Measurements from ENCODE around the gene ARHGAP15. TPM values are rescaled to one million over a fixed set of nuclear protein-coding genes. Genes with fewer than 3 reads are reported as not detected.

Gene ARHGAP15
- total and polyA plus RNA-seq, 7 experiments from 2014 or later, result 164 to 311 (median 201) TPM

DNA sequence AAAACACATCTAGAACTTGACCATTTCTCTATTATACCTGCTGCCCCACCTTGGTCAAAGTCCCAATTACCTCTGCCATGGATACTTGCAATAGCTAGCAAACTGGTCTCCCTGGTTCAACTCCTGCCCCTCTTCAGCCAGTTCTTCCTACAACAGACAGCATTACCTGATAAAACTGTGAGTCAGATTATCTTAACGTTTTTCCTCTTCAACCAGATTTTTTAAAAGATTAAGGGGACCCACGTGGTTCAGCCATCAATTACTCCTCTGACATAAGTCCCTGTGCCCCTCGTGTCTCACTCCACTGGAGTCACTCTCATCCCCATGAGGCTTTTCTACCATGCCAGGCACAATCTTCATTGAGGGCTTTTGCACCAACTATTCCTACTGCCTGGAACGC is 5.3 kb upstream of the ARHGAP15 start:
- H3K36me3 ChIP-seq (ENCODE audit: control insufficient read depth in 2 of 3, insufficient read depth in 3 of 3, low read length in 3 of 3), result no peaks in the 10 kb centered on the region
- Mint-ChIP-seq H3K9me3 (peaks cover 0 to 8% (median 0%) of the 10 kb centered on the region in 11 donors), H3K4me3 (no peak overlapping the region), H3K27me3 (no peaks in the 10 kb centered on the region), H3K27ac (no peak overlapping the region), H3K4me1 (peaks cover 6 to 31% (median 15%) of the 10 kb centered on the region in 7 donors), H3K36me3 (peaks cover 0 to 7% (median 0%) of the 10 kb centered on the region in 5 donors)
- H3K9me3 ChIP-seq (ENCODE audit: control insufficient read depth in 2 of 3, low read length in 3 of 3), result no peaks in the 10 kb centered on the region
- POLR2A ChIA-PET, result interaction anchor here (1.0 to 2.6 kb wide), 5 partner anchors 9 to 135 kb away, joined by 3 to 11 read pairs (median 4); no protein-coding TSS in a partner anchor
- H3K27ac ChIP-seq (ENCODE audit: low read depth, low read length), result peak overlapping the region; percentile 55
- H3K27me3 ChIP-seq (ENCODE audit: control insufficient read depth in 2 of 2, insufficient read depth in 2 of 2, low read length in 2 of 2), result no peaks in the 10 kb centered on the region
- ATAC-seq (no peak), DNase-seq (no peak)
- CTCF ChIA-PET, result interaction anchor here (6.6 kb wide), 1 partner anchor 37 kb away, joined by 35 read pairs; no protein-coding TSS in a partner anchor
- intact Hi-C loops (cut with micrococcal nuclease), result loop anchor here in 1 of 2 donors (10.0 kb wide), 1 partner anchor 1061 kb away; no protein-coding TSS in a partner anchor
- H3K4me1 ChIP-seq (ENCODE audit: control insufficient read depth in 2 of 2, insufficient read depth in 2 of 2, low read length in 2 of 2), result peaks cover 41 to 58% of the 10 kb centered on the region in 2 donors
- H3K4me3 ChIP-seq (ENCODE audit: low read length), result no peak overlapping the region

DNA sequence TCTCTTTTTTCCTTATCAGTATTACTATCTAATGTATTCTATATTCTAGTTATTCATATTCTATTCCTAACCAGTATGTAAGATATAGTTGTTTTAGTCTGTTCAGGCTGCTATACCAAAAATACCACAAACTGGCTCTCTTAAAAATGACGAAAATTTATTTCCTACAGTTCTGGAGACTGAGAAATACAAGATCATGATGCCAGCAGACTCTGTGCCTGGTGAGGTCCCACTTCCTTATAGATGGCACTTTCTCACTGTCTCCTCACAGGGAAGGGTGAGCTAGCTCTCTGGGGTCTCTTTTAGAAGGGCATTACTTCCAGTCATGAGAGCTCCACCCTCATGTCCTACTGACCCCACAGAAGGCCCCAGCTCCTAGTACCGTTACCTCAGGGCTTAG is 4.8 kb upstream of the ARHGAP15 start:
- Mint-ChIP-seq H3K27me3 (no peaks in the 10 kb centered on the region), H3K9me3 (peaks cover 0 to 8% (median 0%) of the 10 kb centered on the region in 11 donors), H3K4me1 (peaks cover 4 to 26% (median 15%) of the 10 kb centered on the region in 7 donors), H3K4me3 (peak overlapping the region in 4 of 10 donors; percentile 27 to 73 (median 58)), H3K27ac (no peak overlapping the region), H3K36me3 (peaks cover 0 to 7% (median 0%) of the 10 kb centered on the region in 5 donors)
- H3K4me3 ChIP-seq (ENCODE audit: low read length), result no peak overlapping the region
- H3K36me3 ChIP-seq (ENCODE audit: control insufficient read depth in 2 of 3, insufficient read depth in 3 of 3, low read length in 3 of 3), result no peaks in the 10 kb centered on the region
- no peak for ATAC-seq
- no peaks in the 10 kb centered on the region for H3K9me3 ChIP-seq (ENCODE audit: control insufficient read depth in 2 of 3, low read length in 3 of 3)
- H3K27me3 ChIP-seq (ENCODE audit: control insufficient read depth in 2 of 2, insufficient read depth in 2 of 2, low read length in 2 of 2), result no peaks in the 10 kb centered on the region
- intact Hi-C loops (cut with micrococcal nuclease), result loop anchor here in 1 of 2 donors (10.0 kb wide), 1 partner anchor 1060 kb away; no protein-coding TSS in a partner anchor
- DNase-seq, result no peak
- ChIA-PET CTCF (interaction anchor here (0.9 to 6.6 kb wide), 4 partner anchors 13 to 133 kb away, joined by 3 to 35 read pairs (median 18); no protein-coding TSS in a partner anchor), POLR2A (interaction anchor here (1.0 to 10.4 kb wide), 5 partner anchors 8 to 135 kb away, joined by 4 to 95 read pairs (median 6); no protein-coding TSS in a partner anchor)
- H3K27ac ChIP-seq (ENCODE audit: low read depth, low read length), result peak overlapping the region; percentile 55
- H3K4me1 ChIP-seq (ENCODE audit: control insufficient read depth in 2 of 2, insufficient read depth in 2 of 2, low read length in 2 of 2), result peaks cover 41 to 58% of the 10 kb centered on the region in 2 donors

DNA sequence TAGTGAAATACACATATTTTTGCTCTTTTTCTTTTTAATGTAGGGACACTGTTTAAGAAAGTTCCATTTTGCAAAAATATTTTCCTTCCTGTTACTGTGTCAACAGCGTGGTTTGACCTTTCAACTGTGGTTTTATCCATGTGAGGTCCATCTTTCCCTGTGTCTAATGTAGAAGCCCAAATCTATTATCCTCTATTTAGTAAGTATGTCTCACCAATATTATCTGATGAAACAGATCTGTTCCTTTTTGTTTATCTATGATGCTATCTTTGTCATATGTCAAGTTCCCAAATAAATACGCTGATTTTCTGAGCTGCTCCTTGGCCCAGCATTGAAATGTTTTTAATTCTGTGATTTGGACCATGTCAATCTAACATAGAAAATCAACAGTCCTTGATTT is 3.5 kb upstream of the ARHGAP15 start:
- peaks cover 4 to 16% (median 15%) of the 10 kb centered on the region in 7 donors for H3K4me1 Mint-ChIP-seq
- Histone ChIP-seq H3K27me3 (ENCODE audit: control insufficient read depth in 2 of 2, insufficient read depth in 2 of 2, low read length in 2 of 2) (no peaks in the 10 kb centered on the region), H3K4me3 (ENCODE audit: low read length) (no peak overlapping the region), H3K9me3 (ENCODE audit: control insufficient read depth in 2 of 3, low read length in 3 of 3) (no peaks in the 10 kb centered on the region), H3K4me1 (ENCODE audit: control insufficient read depth in 2 of 2, insufficient read depth in 2 of 2, low read length in 2 of 2) (peaks cover 41 to 56% of the 10 kb centered on the region in 2 donors), H3K36me3 (ENCODE audit: control insufficient read depth in 2 of 3, insufficient read depth in 3 of 3, low read length in 3 of 3) (no peaks in the 10 kb centered on the region), H3K27ac (ENCODE audit: low read depth, low read length) (peak overlapping the region; percentile 84)
- H3K4me3 Mint-ChIP-seq, result peak overlapping the region in 7 of 10 donors; percentile 14 to 67 (median 60)
- POLR2A ChIA-PET, result interaction anchor here (0.6 to 10.4 kb wide), 6 partner anchors 13 to 126 kb away, joined by 4 to 95 read pairs (median 5); no protein-coding TSS in a partner anchor
- CTCF ChIA-PET, result interaction anchor here (0.7 to 6.6 kb wide), 6 partner anchors 13 to 132 kb away, joined by 3 to 35 read pairs (median 12); no protein-coding TSS in a partner anchor
- peaks cover 0 to 3% (median 0%) of the 10 kb centered on the region in 5 donors for H3K36me3 Mint-ChIP-seq
- H3K27me3 Mint-ChIP-seq, result no peaks in the 10 kb centered on the region
- peak overlapping the region in 4 of 9 donors; percentile 15 to 98 (median 82) for H3K27ac Mint-ChIP-seq
- peaks cover 0 to 2% (median 0%) of the 10 kb centered on the region in 11 donors for H3K9me3 Mint-ChIP-seq
- DNase-seq, result no peak
- intact Hi-C loops (cut with micrococcal nuclease), result loop anchor here (5.0 to 10.0 kb wide), 3 partner anchors 37 to 1207 kb away; a partner anchor contains a TSS
- ATAC-seq, result no peak

DNA sequence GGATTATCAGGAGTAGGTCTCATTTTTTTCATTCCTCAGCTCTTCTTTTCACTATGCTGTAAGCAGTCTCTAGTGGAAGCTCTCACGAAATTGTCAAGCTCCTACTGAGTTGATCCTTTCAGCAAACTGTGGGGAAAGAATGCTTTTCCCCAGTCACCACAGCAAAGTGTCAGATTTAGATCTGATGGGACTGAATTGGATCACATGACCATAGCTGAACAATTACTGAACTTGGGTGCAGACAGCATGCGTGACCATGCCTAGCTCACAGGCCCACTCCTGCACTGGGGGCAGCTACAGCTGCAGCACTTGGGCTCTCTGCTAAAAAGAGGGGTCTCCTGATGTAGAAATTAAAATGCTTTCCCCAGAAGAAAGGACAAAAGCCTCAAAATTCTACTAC is 3.1 kb downstream of the ARHGAP15 start:
- intact Hi-C loops (cut with micrococcal nuclease), result no loop called here
- Histone ChIP-seq H3K4me3 (ENCODE audit: low read length) (peak overlapping the region; percentile 3), H3K27ac (ENCODE audit: low read depth, low read length) (peak overlapping the region; percentile 84), H3K4me1 (ENCODE audit: control insufficient read depth in 2 of 2, insufficient read depth in 2 of 2, low read length in 2 of 2) (peaks cover 16 to 30% of the 10 kb centered on the region in 2 donors), H3K36me3 (ENCODE audit: control insufficient read depth in 2 of 3, insufficient read depth in 3 of 3, low read length in 3 of 3) (no peaks in the 10 kb centered on the region), H3K27me3 (ENCODE audit: control insufficient read depth in 2 of 2, insufficient read depth in 2 of 2, low read length in 2 of 2) (no peaks in the 10 kb centered on the region), H3K9me3 (ENCODE audit: control insufficient read depth in 2 of 3, low read length in 3 of 3) (no peaks in the 10 kb centered on the region)
- H3K9me3 Mint-ChIP-seq, result peaks cover 0 to 5% (median 2%) of the 10 kb centered on the region in 11 donors
- ATAC-seq (no peak), DNase-seq (no peak)
- peak overlapping the region in 6 of 9 donors; percentile 50 to 89 (median 74) for H3K27ac Mint-ChIP-seq
- H3K4me3 Mint-ChIP-seq, result peak overlapping the region; percentile 63 to 87 (median 78)
- POLR2A ChIA-PET, result interaction anchor here (0.8 to 10.4 kb wide), 5 partner anchors 9 to 19 kb away, joined by 3 to 95 read pairs (median 11); no protein-coding TSS in a partner anchor
- H3K4me1 Mint-ChIP-seq, result peaks cover 45 to 67% (median 61%) of the 10 kb centered on the region in 7 donors
- CTCF ChIA-PET, result interaction anchor here (0.6 to 4.2 kb wide), 8 partner anchors 10 to 128 kb away, joined by 3 to 16 read pairs (median 4); no protein-coding TSS in a partner anchor
- H3K36me3 Mint-ChIP-seq, result peaks cover 4 to 39% (median 24%) of the 10 kb centered on the region in 5 donors
- H3K27me3 Mint-ChIP-seq, result no peaks in the 10 kb centered on the region

DNA sequence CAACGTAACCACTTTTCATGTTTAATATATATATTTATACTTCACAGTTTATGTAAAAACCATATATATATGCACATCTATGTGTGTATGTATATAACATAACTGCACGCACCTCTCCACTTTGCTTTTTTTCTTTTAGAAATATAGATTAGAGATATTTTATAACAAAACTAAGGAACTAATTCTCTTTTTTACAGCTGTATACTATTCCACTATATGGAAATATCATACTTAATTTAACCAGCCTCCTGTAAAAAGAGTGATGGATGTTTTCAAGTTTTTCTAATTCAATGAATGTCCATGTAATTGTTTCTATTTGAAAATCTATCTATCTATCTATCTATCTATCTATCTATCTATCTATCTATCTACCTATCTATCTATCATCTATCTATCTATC is 4.6 kb downstream of the ARHGAP15 start:
- POLR2A ChIA-PET, result interaction anchor here (0.6 to 10.4 kb wide), 4 partner anchors 9 to 27 kb away, joined by 3 to 95 read pairs (median 9); no protein-coding TSS in a partner anchor
- H3K4me3 ChIP-seq (ENCODE audit: low read length), result no peak overlapping the region
- no peaks in the 10 kb centered on the region for H3K27me3 Mint-ChIP-seq
- CTCF ChIA-PET, result interaction anchor here (1.1 to 4.2 kb wide), 2 partner anchors 13 to 28 kb away, joined by 3 to 16 read pairs; no protein-coding TSS in a partner anchor
- ATAC-seq, result no peak
- no peaks in the 10 kb centered on the region for H3K27me3 ChIP-seq (ENCODE audit: control insufficient read depth in 2 of 2, insufficient read depth in 2 of 2, low read length in 2 of 2)
- H3K27ac ChIP-seq (ENCODE audit: low read depth, low read length), result no peak overlapping the region
- H3K4me1 Mint-ChIP-seq, result peaks cover 57 to 72% (median 69%) of the 10 kb centered on the region in 7 donors
- H3K4me1 ChIP-seq (ENCODE audit: control insufficient read depth in 2 of 2, insufficient read depth in 2 of 2, low read length in 2 of 2), result peaks cover 16 to 17% of the 10 kb centered on the region in 2 donors
- peak overlapping the region in 9 of 10 donors; percentile 36 to 81 (median 51) for H3K4me3 Mint-ChIP-seq
- DNase-seq, result no peak
- peaks cover 0 to 5% (median 2%) of the 10 kb centered on the region in 11 donors for H3K9me3 Mint-ChIP-seq
- H3K27ac Mint-ChIP-seq, result peak overlapping the region in 5 of 9 donors; percentile 48 to 84 (median 81)
- no peaks in the 10 kb centered on the region for H3K36me3 ChIP-seq (ENCODE audit: control insufficient read depth in 2 of 3, insufficient read depth in 3 of 3, low read length in 3 of 3)
- H3K9me3 ChIP-seq (ENCODE audit: control insufficient read depth in 2 of 3, low read length in 3 of 3), result no peaks in the 10 kb centered on the region
- H3K36me3 Mint-ChIP-seq, result peaks cover 4 to 41% (median 24%) of the 10 kb centered on the region in 5 donors
- intact Hi-C loops (cut with micrococcal nuclease), result no loop called here

DNA sequence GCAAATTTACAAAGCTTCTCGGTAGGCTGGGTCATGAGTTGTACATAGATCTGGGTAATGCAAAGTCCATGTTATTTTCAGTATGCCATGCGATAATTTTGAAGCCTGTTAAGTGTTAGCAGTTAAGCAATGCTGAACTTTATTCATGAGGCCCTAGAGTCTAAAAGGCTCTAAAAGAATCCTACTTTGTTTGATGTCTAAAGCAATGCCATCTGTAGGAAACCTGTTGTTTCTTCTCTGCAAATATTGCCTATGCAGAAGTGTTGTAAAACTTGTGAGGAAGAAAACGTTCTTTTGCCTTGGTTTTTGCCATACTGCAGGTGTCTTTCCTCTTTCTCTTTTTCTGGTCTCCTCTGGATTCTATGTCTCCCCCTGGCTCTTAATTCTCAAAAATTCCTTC is 9.1 kb downstream of the ARHGAP15 start:
- no peak for DNase-seq
- intact Hi-C loops (cut with micrococcal nuclease), result no loop called here
- Histone ChIP-seq H3K27ac (ENCODE audit: low read depth, low read length) (no peak overlapping the region), H3K4me1 (ENCODE audit: control insufficient read depth in 2 of 2, insufficient read depth in 2 of 2, low read length in 2 of 2) (peaks cover 38 to 40% of the 10 kb centered on the region in 2 donors), H3K9me3 (ENCODE audit: control insufficient read depth in 2 of 3, low read length in 3 of 3) (no peaks in the 10 kb centered on the region), H3K4me3 (ENCODE audit: low read length) (no peak overlapping the region), H3K27me3 (ENCODE audit: control insufficient read depth in 2 of 2, insufficient read depth in 2 of 2, low read length in 2 of 2) (no peaks in the 10 kb centered on the region), H3K36me3 (ENCODE audit: control insufficient read depth in 2 of 3, insufficient read depth in 3 of 3, low read length in 3 of 3) (no peaks in the 10 kb centered on the region)
- no peaks in the 10 kb centered on the region for H3K27me3 Mint-ChIP-seq
- H3K9me3 Mint-ChIP-seq, result peaks cover 0 to 5% (median 0%) of the 10 kb centered on the region in 11 donors
- no peak for ATAC-seq
- peaks cover 4 to 40% (median 28%) of the 10 kb centered on the region in 5 donors for H3K36me3 Mint-ChIP-seq
- H3K27ac Mint-ChIP-seq, result peak overlapping the region in 5 of 9 donors; percentile 2 to 78 (median 43)
- POLR2A ChIA-PET, result interaction anchor here (1.0 to 1.7 kb wide), 4 partner anchors 10 to 14 kb away, joined by 3 to 6 read pairs (median 4); no protein-coding TSS in a partner anchor
- H3K4me1 Mint-ChIP-seq, result peaks cover 82 to 97% (median 94%) of the 10 kb centered on the region in 7 donors
- CTCF ChIA-PET, result interaction anchor here (0.9 to 1.7 kb wide), 3 partner anchors 10 to 24 kb away, joined by 3 to 9 read pairs (median 7); no protein-coding TSS in a partner anchor
- H3K4me3 Mint-ChIP-seq, result peak overlapping the region; percentile 2 to 82 (median 36)

Measured in naive thymus-derived CD4-positive, alpha-beta T cell (primary cell).